Measurements from ENCODE around the gene CPNE1.

The CPNE1 gene

GRCh38 chr20:35618263-35619131, 46.2 kb downstream of the CPNE1 start:
- DNase-seq, result no peak

- peak; percentile 31 for DNase-seq
Observed at GRCh38 chr20:35617397-35618262, 47.1 kb downstream of the CPNE1 start.

GRCh38 chr20:35616465-35617396, 48.0 kb downstream of the CPNE1 start:
- peak; percentile 33 for DNase-seq

GRCh38 chr20:35615667-35616464, 48.8 kb downstream of the CPNE1 start, which contains the start of gene SPAG4:
SPAG4 (plus strand) TSS chr20:35615829; CDS start chr20:35616004, 175 bp downstream.
- peak; percentile 100 for DNase-seq

GRCh38 chr20:35611482-35611881, 53.2 kb downstream of the CPNE1 start:
- no peak for DNase-seq

GRCh38 chr20:35610833-35611427, 53.8 kb downstream of the CPNE1 start:
- no peak for DNase-seq

- DNase-seq, result no peak
Observed at GRCh38 chr20:35607003-35607735, 57.5 kb downstream of the CPNE1 start.

- no peak for DNase-seq
Observed at GRCh38 chr20:35606127-35606526, 58.6 kb downstream of the CPNE1 start.

GRCh38 chr20:35604449-35604747, 60.3 kb downstream of the CPNE1 start:
- DNase-seq, result no peak

GRCh38 chr20:35603695-35604448, 60.8 kb downstream of the CPNE1 start:
- DNase-seq, result no peak

GRCh38 chr20:35602851-35603495, 61.7 kb downstream of the CPNE1 start:
- no peak for DNase-seq

GRCh38 chr20:35601990-35602389, 62.7 kb downstream of the CPNE1 start:
- DNase-seq, result no peak

GRCh38 chr20:35600993-35601973, 63.4 kb downstream of the CPNE1 start:
- DNase-seq, result peak; percentile 68

- no peak for DNase-seq
Observed at GRCh38 chr20:35600176-35600992, 64.3 kb downstream of the CPNE1 start.

GRCh38 chr20:35599776-35600120, 65.0 kb downstream of the CPNE1 start:
- no peak for DNase-seq

- no peak for DNase-seq
Observed at GRCh38 chr20:35598899-35599775, 65.6 kb downstream of the CPNE1 start.
